ENCODE data around the gene CCER1. TPM values are rescaled to one million over a fixed set of nuclear protein-coding genes. Genes with fewer than 3 reads are reported as not detected.

Gene CCER1
- total and polyA plus RNA-seq, 2 donors (not counting 1 experiment from before 2014, with no cell fraction given), result not detected

DNA sequence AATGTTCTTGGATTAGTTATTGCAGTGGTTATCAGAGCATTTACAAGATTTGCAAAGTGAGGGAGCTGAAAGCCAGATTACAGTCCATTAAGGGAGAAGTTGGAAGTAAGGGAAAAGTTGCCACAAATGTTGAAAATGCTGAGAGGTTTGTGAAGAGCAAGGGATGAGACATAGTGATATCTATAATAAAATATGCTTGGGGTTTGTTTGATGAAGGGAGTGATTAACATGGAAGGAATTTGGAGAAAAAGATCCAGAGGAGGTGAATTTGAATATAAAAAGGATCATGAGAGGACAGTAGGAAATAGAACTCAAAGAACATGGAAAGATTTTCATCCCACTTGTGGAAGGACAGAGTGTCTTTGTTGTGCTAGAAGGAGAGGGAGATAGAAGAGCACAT, 19.3 kb upstream of the CCER1 start:
- Histone ChIP-seq H4K20me1 (ENCODE audit: control insufficient read depth, insufficient read depth, low read length, poor library complexity, severe bottlenecking) (no peaks in the 10 kb centered on the region), H3K27me3 (replicated peaks in 1 of 4; ENCODE audit: control extremely low read depth in 1 of 4, control insufficient read depth in 3 of 4, insufficient read depth in 4 of 4, low read length in 3 of 4) (no peaks in the 10 kb centered on the region), H2AFZ (ENCODE audit: insufficient read depth, low read depth, low read length, poor library complexity, severe bottlenecking) (no peak overlapping the region), H3K9ac (ENCODE audit: low read length) (no peak overlapping the region), H3K4me1 (ENCODE audit: control insufficient read depth in 2 of 2, insufficient read depth in 2 of 2, low read length in 2 of 2) (no peaks in the 10 kb centered on the region), H3K27ac (ENCODE audit: low read length in 2 of 2) (no peak overlapping the region), H3K4me2 (replicated peaks; ENCODE audit: low read depth, low read length, poor library complexity, severe bottlenecking) (no peak overlapping the region), H3K4me3 (ENCODE audit: control extremely low read depth in 1 of 5, extremely low read depth in 1 of 5, insufficient read depth in 1 of 5, low read depth in 2 of 5, low read length in 4 of 5) (no peak overlapping the region), H3K9me3 (ENCODE audit: control extremely low read depth in 1 of 3, control insufficient read depth in 2 of 3, insufficient read depth in 1 of 3, low read length in 2 of 3) (no peaks in the 10 kb centered on the region), H3K79me2 (ENCODE audit: control insufficient read depth, insufficient read depth, low read length) (no peaks in the 10 kb centered on the region), H3K36me3 (replicated peaks in 1 of 2; ENCODE audit: control extremely low read depth in 1 of 2, control insufficient read depth in 1 of 2, extremely low read depth in 1 of 2, insufficient read depth in 2 of 2, low read length in 1 of 2) (no peaks in the 10 kb centered on the region)
- ATAC-seq (ENCODE audit: low read depth), result no peak
- TF ChIP-seq, protein P1, sequence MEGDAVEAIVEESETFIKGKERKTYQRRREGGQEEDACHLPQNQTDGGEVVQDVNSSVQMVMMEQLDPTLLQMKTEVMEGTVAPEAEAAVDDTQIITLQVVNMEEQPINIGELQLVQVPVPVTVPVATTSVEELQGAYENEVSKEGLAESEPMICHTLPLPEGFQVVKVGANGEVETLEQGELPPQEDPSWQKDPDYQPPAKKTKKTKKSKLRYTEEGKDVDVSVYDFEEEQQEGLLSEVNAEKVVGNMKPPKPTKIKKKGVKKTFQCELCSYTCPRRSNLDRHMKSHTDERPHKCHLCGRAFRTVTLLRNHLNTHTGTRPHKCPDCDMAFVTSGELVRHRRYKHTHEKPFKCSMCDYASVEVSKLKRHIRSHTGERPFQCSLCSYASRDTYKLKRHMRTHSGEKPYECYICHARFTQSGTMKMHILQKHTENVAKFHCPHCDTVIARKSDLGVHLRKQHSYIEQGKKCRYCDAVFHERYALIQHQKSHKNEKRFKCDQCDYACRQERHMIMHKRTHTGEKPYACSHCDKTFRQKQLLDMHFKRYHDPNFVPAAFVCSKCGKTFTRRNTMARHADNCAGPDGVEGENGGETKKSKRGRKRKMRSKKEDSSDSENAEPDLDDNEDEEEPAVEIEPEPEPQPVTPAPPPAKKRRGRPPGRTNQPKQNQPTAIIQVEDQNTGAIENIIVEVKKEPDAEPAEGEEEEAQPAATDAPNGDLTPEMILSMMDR (IDR thresholded peaks at IDR 0.05), result no peak
- TF ChIP-seq EZH2 (IDR thresholded peaks at IDR 0.05; ENCODE audit: borderline replicate concordance, insufficient read depth, low read depth, low read length, poor library complexity, severe bottlenecking), result no peak
- Mint-ChIP-seq H3K9me3 (ENCODE audit: insufficient read depth) (no peaks in the 10 kb centered on the region), H3K4me1 (no peaks in the 10 kb centered on the region), H3K27ac (no peak overlapping the region), H3K4me3 (no peak overlapping the region), H3K27me3 (peaks cover 5% of the 10 kb centered on the region)
- DNase-seq, result no peak
- ChIA-PET POLR2A (no interaction called here), CTCF (interaction anchor here (1.1 kb wide), 1 partner anchor 353 kb away, joined by 3 read pairs; no protein-coding TSS in a partner anchor)
- intact Hi-C loops (cut with micrococcal nuclease), result no loop called here

DNA sequence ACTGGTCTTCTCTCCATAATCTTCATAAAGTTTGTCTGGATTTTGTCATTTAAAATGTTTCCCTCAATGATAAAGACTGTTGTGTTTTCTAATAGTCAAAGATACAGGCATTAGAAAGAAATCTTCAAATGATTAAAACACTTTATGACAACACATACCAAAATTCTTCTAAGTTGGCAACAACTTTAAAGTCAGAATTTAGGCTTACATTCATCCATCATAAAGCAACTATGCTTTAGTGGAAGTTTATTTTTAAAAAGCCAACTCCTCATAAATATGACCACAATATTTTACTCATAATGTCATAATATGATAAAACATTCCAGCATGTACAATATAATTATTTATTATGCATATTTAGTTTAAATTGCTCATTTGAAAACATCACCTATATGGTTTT, 17.2 kb upstream of the CCER1 start:
- ATAC-seq (ENCODE audit: low read depth) (no peak), DNase-seq (no peak)
- ChIA-PET CTCF (no interaction called here), POLR2A (no interaction called here)
- H3K4me2 ChIP-seq (replicated peaks; ENCODE audit: low read depth, low read length, poor library complexity, severe bottlenecking), result no peak overlapping the region
- Mint-ChIP-seq H3K27ac (no peak overlapping the region), H3K27me3 (peaks cover 8% of the 10 kb centered on the region), H3K9me3 (ENCODE audit: insufficient read depth) (no peaks in the 10 kb centered on the region), H3K4me1 (no peaks in the 10 kb centered on the region), H3K4me3 (no peak overlapping the region)
- no peak overlapping the region for H2AFZ ChIP-seq (ENCODE audit: insufficient read depth, low read depth, low read length, poor library complexity, severe bottlenecking)
- no peaks in the 10 kb centered on the region for H4K20me1 ChIP-seq (ENCODE audit: control insufficient read depth, insufficient read depth, low read length, poor library complexity, severe bottlenecking)
- no peak overlapping the region for H3K9ac ChIP-seq (ENCODE audit: low read length)
- no peaks in the 10 kb centered on the region for H3K4me1 ChIP-seq (ENCODE audit: control insufficient read depth in 2 of 2, insufficient read depth in 2 of 2, low read length in 2 of 2)
- TF ChIP-seq, protein P1 (IDR thresholded peaks at IDR 0.05), result no peak
- no peak for TF ChIP-seq EZH2 (IDR thresholded peaks at IDR 0.05; ENCODE audit: borderline replicate concordance, insufficient read depth, low read depth, low read length, poor library complexity, severe bottlenecking)
- intact Hi-C loops (cut with micrococcal nuclease), result no loop called here
- H3K36me3 ChIP-seq (replicated peaks in 1 of 2; ENCODE audit: control extremely low read depth in 1 of 2, control insufficient read depth in 1 of 2, extremely low read depth in 1 of 2, insufficient read depth in 2 of 2, low read length in 1 of 2), result no peaks in the 10 kb centered on the region
- no peaks in the 10 kb centered on the region for H3K79me2 ChIP-seq (ENCODE audit: control insufficient read depth, insufficient read depth, low read length)
- no peak overlapping the region for H3K27ac ChIP-seq (ENCODE audit: low read length in 2 of 2)
- no peaks in the 10 kb centered on the region for H3K27me3 ChIP-seq (replicated peaks in 1 of 4; ENCODE audit: control extremely low read depth in 1 of 4, control insufficient read depth in 3 of 4, insufficient read depth in 4 of 4, low read length in 3 of 4)
- H3K4me3 ChIP-seq (ENCODE audit: control extremely low read depth in 1 of 5, extremely low read depth in 1 of 5, insufficient read depth in 1 of 5, low read depth in 2 of 5, low read length in 4 of 5), result no peak overlapping the region
- H3K9me3 ChIP-seq (ENCODE audit: control extremely low read depth in 1 of 3, control insufficient read depth in 2 of 3, insufficient read depth in 1 of 3, low read length in 2 of 3), result no peaks in the 10 kb centered on the region

Data from B cell (primary cell).